GM12865 (cell line): ENCODE data around the gene MICAL3.

Source experiments
- DNase-seq: peaks from one replicate; pipeline ENCODE4 v3.0.0; 2010; ENCODE audit warnings: low read depth
- H3K4me3 ChIP-seq: 2 replicates; pipeline ENCODE4 v1.5.1; 2011; ENCODE audit warnings: mild to moderate bottlenecking, low read depth, low read length, control low read depth
- CTCF ChIP-seq: IDR thresholded peaks from 2 replicates; pipeline ENCODE4 v1.5.1; 2011; ENCODE audit warnings: low read length, control low read depth, low read depth, inconsistent platforms; ENCODE audit not compliant: insufficient read depth; ENCODE audit errors: missing control alignments

MICAL3 gene

GRCh38 chr22:17794726-17795542 lies 229.4 kb downstream of the MICAL3 start:
- no peak for TF ChIP-seq CTCF
- DNase-seq = no peak
- H3K4me3 ChIP-seq = no peak overlapping the region

- DNase-seq = no peak
- no peak overlapping the region for H3K4me3 ChIP-seq
- TF ChIP-seq CTCF = no peak
Measured at GRCh38 chr22:17792854-17793434, 231.4 kb downstream of the MICAL3 start.

- H3K4me3 ChIP-seq = no peak overlapping the region
- peak; percentile 41 for TF ChIP-seq CTCF
- peak; percentile 51 for DNase-seq
Measured at GRCh38 chr22:17792299-17792698, 232.1 kb downstream of the MICAL3 start.

DNA sequence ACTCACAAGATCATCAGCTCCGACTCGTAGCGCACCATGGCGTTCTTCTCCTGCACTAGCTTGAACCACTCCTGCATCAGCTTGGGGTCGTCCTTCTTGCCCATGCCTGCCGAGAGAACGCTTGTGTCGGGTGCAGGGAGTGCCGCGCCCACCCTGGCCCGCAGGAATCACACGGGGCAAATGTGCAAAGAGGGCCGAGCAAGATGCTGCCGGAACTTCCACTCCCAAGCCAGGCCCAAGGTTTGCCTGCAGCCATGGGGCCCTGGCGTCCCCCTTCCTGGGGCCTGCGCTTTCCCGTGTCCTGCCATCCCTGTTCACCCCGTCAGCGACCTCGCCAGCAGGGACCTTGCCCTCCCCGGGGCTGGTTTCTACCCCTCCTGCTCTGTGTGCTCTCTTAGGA lies 233.2 kb downstream of the MICAL3 start:
- no peak for TF ChIP-seq CTCF
- no peak for DNase-seq
- H3K4me3 ChIP-seq = no peak overlapping the region

DNA sequence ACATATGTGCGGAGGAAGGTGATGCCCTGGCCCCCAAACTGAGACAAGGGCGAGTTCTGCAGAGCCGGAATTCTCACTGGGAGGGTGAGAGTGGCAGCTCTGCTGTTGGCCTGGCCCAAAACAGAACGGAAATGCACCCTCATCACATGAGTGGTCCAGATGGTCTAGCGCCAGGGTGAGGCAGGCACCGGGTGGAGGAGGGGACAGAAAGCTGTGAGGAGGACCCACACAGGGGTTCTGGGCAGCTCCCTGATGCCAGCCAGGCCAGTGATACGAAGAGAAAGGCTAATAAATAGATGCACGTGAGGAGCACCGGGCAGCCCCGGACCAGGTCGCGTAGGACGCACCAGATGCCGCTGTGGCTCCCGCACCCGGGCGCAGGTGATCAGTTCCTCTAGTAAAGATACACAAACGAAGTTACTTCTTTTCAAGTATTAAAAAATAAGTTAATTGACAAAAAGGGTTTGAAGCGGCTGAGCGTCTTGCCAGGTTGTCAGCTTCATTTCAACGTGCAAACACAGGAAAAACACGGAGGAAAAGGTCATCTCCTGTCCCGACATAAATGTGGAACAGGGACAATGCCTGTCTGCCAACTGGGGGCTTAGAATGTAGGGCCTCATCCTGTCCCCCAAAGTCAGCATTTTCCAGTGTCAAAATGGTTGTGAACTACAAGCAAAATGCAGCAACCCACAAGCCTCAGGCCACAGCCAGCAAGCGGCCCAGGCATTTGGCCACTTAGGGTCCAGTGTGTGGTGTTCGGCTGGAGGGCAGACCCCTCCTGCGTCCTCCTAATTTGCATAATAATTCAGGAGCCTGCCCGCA lies 234.8 kb downstream of the MICAL3 start:
- no peak for DNase-seq
- no peak for TF ChIP-seq CTCF
- no peak overlapping the region for H3K4me3 ChIP-seq

DNA sequence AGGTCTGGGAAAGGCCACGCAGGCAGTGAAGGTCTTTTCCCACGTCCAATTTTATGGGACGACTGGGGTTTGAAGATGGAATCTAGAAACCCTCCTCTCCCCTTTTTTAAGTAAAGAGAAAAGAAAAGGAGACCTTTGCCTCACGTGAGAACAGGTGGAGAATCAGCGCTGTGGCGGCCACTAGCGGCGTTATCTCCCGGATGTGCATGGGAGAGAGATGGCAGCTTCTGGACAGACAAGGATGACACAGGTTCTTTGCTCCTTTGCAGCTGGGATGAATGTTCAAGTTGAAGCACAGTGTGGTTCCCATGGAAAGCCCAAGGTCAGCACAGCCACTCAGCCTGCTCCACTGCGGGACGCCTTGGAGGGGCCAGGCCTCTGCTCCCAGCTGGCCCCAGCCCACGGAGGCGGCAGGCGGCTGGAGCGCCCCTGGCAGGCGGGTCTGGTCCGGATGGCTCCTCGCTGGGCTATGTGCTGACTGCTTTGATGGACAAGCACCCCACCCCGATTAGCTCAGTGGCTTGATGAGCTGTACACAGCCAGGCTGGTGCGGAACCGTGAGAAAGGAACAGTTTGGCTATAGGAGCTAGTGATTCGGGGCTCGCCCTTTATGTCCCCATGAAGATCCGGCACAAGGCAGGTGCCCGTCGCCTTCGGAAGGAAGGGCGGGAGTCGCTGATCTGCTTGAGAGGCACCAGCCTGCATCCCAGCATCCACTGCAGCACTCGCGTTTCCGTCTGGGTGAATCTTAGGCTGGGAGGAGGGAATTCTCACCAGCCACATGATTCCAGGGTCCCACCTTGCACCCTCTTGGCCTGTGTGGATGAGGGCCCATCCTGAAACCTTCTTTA lies 235.6 kb downstream of the MICAL3 start:
- TF ChIP-seq CTCF = no peak
- H3K4me3 ChIP-seq = no peak overlapping the region
- no peak for DNase-seq
